ENCODE measurements around the gene MAST3. TPM values are rescaled to one million over a fixed set of nuclear protein-coding genes. Genes with fewer than 3 reads are reported as not detected.

MAST3 gene
- total RNA-seq, 1 experiment from 2014 or later, result 4.1 TPM

GRCh38 chr19:18063463-18063862 lies 34.1 kb upstream of the MAST3 start:
- no peak overlapping the region for H3K4me3 Mint-ChIP-seq (ENCODE audit: unreplicated experiment)
- DNase-seq (ENCODE audit: unreplicated experiment), result peak; percentile 27
- H3K9me3 Mint-ChIP-seq (ENCODE audit: unreplicated experiment), result no peaks in the 10 kb centered on the region
- intact Hi-C loops (cut with micrococcal nuclease), result no loop called here
- H3K36me3 Mint-ChIP-seq (ENCODE audit: insufficient read depth, unreplicated experiment), result no peaks in the 10 kb centered on the region
- ChIA-PET CTCF (interaction anchor here (0.6 to 0.7 kb wide), 2 partner anchors 29 to 57 kb away, joined by 3 to 4 read pairs; no protein-coding TSS in a partner anchor), POLR2A (interaction anchor here (0.5 kb wide), 1 partner anchor 129 kb away, joined by 3 read pairs; no protein-coding TSS in a partner anchor)
- BruUV-seq (replicated peaks), result no TSS peak
- no peak overlapping the region for H3K27ac Mint-ChIP-seq (ENCODE audit: low read depth, unreplicated experiment)
- TF ChIP-seq, protein P1, sequence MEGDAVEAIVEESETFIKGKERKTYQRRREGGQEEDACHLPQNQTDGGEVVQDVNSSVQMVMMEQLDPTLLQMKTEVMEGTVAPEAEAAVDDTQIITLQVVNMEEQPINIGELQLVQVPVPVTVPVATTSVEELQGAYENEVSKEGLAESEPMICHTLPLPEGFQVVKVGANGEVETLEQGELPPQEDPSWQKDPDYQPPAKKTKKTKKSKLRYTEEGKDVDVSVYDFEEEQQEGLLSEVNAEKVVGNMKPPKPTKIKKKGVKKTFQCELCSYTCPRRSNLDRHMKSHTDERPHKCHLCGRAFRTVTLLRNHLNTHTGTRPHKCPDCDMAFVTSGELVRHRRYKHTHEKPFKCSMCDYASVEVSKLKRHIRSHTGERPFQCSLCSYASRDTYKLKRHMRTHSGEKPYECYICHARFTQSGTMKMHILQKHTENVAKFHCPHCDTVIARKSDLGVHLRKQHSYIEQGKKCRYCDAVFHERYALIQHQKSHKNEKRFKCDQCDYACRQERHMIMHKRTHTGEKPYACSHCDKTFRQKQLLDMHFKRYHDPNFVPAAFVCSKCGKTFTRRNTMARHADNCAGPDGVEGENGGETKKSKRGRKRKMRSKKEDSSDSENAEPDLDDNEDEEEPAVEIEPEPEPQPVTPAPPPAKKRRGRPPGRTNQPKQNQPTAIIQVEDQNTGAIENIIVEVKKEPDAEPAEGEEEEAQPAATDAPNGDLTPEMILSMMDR (IDR thresholded peaks at IDR 0.05; ENCODE audit: unreplicated experiment), result no peak
- H3K27me3 Mint-ChIP-seq (ENCODE audit: insufficient read depth, unreplicated experiment), result no peaks in the 10 kb centered on the region
- H3K4me1 Mint-ChIP-seq (ENCODE audit: insufficient read depth, unreplicated experiment), result no peaks in the 10 kb centered on the region

DNA sequence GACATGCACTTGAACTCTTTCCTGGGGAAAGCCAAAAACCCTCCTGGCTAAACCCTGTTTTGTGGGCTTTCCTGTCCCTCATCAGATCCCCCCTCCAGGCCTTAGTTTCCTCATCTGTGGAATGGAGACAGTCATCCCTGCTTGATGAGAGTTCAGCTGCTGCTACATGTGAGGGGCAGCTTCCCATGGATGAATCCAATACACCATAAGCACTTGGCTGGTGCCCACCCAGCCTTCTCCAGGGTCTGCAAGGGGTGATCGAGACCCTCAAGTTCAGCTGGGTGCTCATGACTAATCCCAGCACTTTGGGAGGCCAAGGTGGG lies 32.4 kb upstream of the MAST3 start:
- no peak for DNase-seq (ENCODE audit: unreplicated experiment)
- POLR2A ChIA-PET, result no interaction called here
- no peaks in the 10 kb centered on the region for H3K36me3 Mint-ChIP-seq (ENCODE audit: insufficient read depth, unreplicated experiment)
- no peak overlapping the region for H3K27ac Mint-ChIP-seq (ENCODE audit: low read depth, unreplicated experiment)
- TF ChIP-seq, protein P1 (IDR thresholded peaks at IDR 0.05; ENCODE audit: unreplicated experiment), result no peak
- H3K9me3 Mint-ChIP-seq (ENCODE audit: unreplicated experiment), result no peaks in the 10 kb centered on the region
- H3K4me3 Mint-ChIP-seq (ENCODE audit: unreplicated experiment), result no peak overlapping the region
- intact Hi-C loops (cut with micrococcal nuclease), result no loop called here
- H3K27me3 Mint-ChIP-seq (ENCODE audit: insufficient read depth, unreplicated experiment), result no peaks in the 10 kb centered on the region
- CTCF ChIA-PET, result interaction anchor here (0.6 to 0.7 kb wide), 2 partner anchors 99 to 187 kb away, joined by 3 read pairs; no protein-coding TSS in a partner anchor
- no TSS peak for BruUV-seq (replicated peaks)
- no peaks in the 10 kb centered on the region for H3K4me1 Mint-ChIP-seq (ENCODE audit: insufficient read depth, unreplicated experiment)

GRCh38 chr19:18068395-18068794 lies 29.2 kb upstream of the MAST3 start:
- BruUV-seq (replicated peaks), result no TSS peak
- no peak for DNase-seq (ENCODE audit: unreplicated experiment)
- H3K4me3 Mint-ChIP-seq (ENCODE audit: unreplicated experiment), result no peak overlapping the region
- CTCF ChIA-PET, result interaction anchor here (1.5 to 1.7 kb wide), 2 partner anchors 10 to 61 kb away, joined by 5 to 7 read pairs; no protein-coding TSS in a partner anchor
- H3K27ac Mint-ChIP-seq (ENCODE audit: low read depth, unreplicated experiment), result no peak overlapping the region
- POLR2A ChIA-PET, result no interaction called here
- H3K27me3 Mint-ChIP-seq (ENCODE audit: insufficient read depth, unreplicated experiment), result no peaks in the 10 kb centered on the region
- intact Hi-C loops (cut with micrococcal nuclease), result no loop called here
- TF ChIP-seq, protein P1 (IDR thresholded peaks at IDR 0.05; ENCODE audit: unreplicated experiment), result no peak
- H3K36me3 Mint-ChIP-seq (ENCODE audit: insufficient read depth, unreplicated experiment), result no peaks in the 10 kb centered on the region
- H3K9me3 Mint-ChIP-seq (ENCODE audit: unreplicated experiment), result no peaks in the 10 kb centered on the region
- H3K4me1 Mint-ChIP-seq (ENCODE audit: insufficient read depth, unreplicated experiment), result no peaks in the 10 kb centered on the region

GRCh38 chr19:18069383-18069782 lies 28.2 kb upstream of the MAST3 start:
- Mint-ChIP-seq H3K27me3 (ENCODE audit: insufficient read depth, unreplicated experiment) (no peaks in the 10 kb centered on the region), H3K4me3 (ENCODE audit: unreplicated experiment) (no peak overlapping the region), H3K9me3 (ENCODE audit: unreplicated experiment) (no peaks in the 10 kb centered on the region), H3K4me1 (ENCODE audit: insufficient read depth, unreplicated experiment) (no peaks in the 10 kb centered on the region), H3K36me3 (ENCODE audit: insufficient read depth, unreplicated experiment) (no peaks in the 10 kb centered on the region), H3K27ac (ENCODE audit: low read depth, unreplicated experiment) (no peak overlapping the region)
- TF ChIP-seq, protein P1 (IDR thresholded peaks at IDR 0.05; ENCODE audit: unreplicated experiment), result no peak
- no peak for DNase-seq (ENCODE audit: unreplicated experiment)
- ChIA-PET CTCF (interaction anchor here (0.6 to 1.5 kb wide), 3 partner anchors 10 to 116 kb away, joined by 4 to 5 read pairs (median 4); no protein-coding TSS in a partner anchor), POLR2A (no interaction called here)
- no TSS peak for BruUV-seq (replicated peaks)
- intact Hi-C loops (cut with micrococcal nuclease), result no loop called here

Measured in MCF 10A (cell line).